D721Med (cell line): Measurements from ENCODE around the gene RNF212B.
"Not testable (repeated sequence)": the region's sequence is repeated elsewhere in the genome, so short reads cannot be mapped to it uniquely, and the experiment has no call there.

Experiments
- DNase-seq: peaks from one replicate; pipeline ENCODE4 v3.0.0; 2011; ENCODE audit warnings: low spot score; ENCODE audit not compliant: insufficient read length
- FAIRE-seq: peaks from 2 replicates; lab custom pipeline; 2011; peaks lifted over from hg19 to GRCh38; lab: Jason Lieb, UNC
- TF ChIP-seq, protein P1 (sequence below): IDR thresholded peaks from 2 replicates; pipeline ENCODE4 v1.5.1; 2012; ENCODE audit warnings: mild to moderate bottlenecking, control low read depth; ENCODE audit not compliant: insufficient read depth; ENCODE audit errors: missing control alignments

Gene RNF212B

DNA sequence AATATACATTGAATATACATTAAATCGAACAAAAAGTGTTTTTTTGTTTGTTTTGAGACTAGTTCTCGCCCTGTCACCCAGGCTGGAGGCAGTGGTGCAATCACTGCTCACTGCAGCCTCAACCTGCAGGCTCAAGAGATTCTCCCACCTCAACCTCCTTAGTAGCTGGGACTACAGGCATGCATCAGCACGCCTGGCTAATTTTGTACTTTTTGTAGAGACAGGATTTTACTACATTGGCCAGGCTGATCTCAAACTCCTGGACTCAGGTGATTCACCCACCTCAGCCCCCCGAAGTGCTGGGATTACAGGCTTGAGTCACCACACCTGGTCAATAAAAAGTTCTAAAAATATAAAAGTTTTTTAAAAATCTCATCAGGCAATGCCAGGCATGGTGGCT lies 10.2 kb upstream of the RNF212B start:
- FAIRE-seq = no peak
- DNase-seq = no peak
- TF ChIP-seq, protein P1, sequence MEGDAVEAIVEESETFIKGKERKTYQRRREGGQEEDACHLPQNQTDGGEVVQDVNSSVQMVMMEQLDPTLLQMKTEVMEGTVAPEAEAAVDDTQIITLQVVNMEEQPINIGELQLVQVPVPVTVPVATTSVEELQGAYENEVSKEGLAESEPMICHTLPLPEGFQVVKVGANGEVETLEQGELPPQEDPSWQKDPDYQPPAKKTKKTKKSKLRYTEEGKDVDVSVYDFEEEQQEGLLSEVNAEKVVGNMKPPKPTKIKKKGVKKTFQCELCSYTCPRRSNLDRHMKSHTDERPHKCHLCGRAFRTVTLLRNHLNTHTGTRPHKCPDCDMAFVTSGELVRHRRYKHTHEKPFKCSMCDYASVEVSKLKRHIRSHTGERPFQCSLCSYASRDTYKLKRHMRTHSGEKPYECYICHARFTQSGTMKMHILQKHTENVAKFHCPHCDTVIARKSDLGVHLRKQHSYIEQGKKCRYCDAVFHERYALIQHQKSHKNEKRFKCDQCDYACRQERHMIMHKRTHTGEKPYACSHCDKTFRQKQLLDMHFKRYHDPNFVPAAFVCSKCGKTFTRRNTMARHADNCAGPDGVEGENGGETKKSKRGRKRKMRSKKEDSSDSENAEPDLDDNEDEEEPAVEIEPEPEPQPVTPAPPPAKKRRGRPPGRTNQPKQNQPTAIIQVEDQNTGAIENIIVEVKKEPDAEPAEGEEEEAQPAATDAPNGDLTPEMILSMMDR = no peak

DNA sequence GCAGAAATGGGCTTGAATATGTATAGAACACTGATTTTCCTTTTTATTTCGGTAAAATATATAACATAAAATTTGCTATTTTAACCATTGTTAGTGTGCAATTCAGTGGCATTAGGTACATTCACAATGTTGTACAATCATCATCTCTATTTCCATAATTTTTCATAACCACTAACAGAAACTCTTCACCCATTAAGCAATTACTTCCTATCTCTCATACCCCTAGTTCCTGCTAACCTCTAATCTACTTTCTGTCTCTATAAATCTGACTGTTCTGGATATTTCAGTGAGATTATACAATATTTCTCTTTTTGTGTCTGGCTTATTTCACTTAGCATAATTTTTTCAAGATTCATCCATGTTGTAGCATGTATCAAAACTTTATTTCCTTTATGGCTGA lies 8.9 kb upstream of the RNF212B start:
- no peak for FAIRE-seq
- TF ChIP-seq, protein P1 = no peak
- DNase-seq = no peak

DNA sequence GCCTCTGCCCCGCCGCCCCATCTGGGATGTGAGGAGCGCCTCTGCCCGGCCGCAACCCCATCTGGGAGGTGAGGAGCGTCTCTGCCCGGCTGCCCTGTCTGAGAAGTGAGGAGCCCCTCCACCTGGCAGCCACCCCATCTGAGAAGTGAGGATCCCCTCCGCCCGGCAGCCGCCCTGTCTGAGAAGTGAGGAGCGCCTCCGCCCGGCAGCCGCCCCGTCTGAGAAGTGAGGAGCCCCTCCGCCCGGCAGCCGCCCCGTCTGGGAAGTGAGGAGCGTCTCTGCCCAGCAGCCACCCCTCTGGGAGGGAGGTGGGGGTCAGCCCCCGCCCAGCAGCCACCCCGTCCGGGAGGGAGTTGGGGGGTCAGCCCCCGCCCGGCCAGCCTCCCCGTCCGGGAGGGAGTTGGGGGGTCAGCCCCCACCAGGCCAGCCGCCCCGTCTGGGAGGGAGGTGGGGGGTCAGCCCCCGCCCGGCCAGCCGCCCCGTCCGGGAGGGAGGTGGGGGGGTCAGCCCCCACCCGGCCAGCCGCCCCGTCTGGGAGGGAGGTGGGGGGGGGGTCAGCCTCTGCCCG lies 5.4 kb upstream of the RNF212B start:
- FAIRE-seq, DNase-seq: not testable (repeated sequence)

DNA sequence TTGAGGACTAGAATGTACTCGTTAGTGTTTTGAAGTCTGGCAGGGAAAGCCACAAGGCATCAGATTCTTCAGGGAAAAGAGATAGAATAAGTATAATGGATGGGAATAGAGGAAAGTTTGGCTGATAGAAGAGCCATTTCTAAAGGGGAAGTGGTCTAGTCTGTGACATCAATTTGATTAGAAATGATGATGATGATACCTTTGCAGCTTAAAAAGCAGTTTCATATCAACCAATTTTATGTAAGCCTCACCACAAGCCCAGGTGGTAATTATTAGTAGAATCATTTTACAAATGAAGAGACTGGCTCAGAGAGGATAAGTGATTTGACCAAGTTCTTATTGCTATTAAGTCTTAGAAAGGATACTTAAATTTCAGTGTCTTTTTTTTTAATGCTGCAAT lies 2.9 kb downstream of the RNF212B start:
- no peak for DNase-seq
- no peak for FAIRE-seq
- TF ChIP-seq, protein P1 = no peak

DNA sequence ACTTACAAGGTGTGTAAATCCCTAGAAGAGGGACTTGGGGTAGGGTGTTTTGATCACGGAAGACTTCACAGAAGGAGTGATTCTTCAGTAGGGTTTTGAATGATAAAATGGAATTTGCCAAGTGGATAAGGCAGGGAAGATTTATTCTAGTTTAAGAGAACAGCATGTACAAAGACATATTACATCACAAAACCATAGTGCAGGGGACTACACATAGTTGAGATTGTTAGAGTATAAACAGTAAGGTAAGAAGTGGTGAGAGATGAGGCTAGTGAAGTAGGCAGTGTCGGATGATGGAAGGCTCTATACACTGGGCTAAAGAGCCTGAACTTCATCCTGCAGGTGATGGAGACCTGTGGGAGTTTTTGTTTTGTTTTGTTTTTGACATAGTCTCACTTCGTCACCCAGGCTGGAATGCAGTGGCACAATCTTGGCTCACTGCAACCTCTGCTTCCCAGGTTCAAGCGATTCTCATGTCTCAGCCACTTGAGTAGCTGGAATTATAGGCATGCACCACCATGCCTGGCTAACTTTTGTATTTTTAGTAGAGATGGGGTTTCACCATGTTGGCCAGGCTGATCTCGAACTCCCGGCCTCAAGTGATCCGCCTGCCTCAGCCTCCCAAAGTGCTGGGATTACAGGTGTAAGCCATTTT lies 3.5 kb downstream of the RNF212B start:
- FAIRE-seq, DNase-seq: not testable (repeated sequence)

DNA sequence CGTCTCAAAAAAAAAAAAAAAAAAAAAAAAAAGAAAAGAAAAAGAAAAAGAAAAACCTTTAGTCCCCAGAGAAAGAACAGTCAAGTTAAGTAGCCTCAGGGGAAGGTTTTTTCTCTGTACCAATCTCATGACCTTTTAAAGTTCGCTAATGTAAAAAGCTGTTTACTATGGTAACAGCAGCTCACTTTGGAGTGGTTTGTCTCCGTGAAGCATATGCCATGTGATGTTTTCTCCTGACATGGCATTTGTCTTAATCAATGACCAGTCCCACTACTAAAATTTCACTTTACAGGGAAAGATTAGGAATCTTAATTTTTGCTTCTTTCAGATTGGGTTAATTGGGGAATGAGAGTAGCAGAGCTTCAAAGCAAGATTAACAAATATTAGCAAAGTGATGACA lies 4.3 kb downstream of the RNF212B start:
- DNase-seq (no peak), FAIRE-seq (no peak)
- TF ChIP-seq, protein P1 = no peak

DNA sequence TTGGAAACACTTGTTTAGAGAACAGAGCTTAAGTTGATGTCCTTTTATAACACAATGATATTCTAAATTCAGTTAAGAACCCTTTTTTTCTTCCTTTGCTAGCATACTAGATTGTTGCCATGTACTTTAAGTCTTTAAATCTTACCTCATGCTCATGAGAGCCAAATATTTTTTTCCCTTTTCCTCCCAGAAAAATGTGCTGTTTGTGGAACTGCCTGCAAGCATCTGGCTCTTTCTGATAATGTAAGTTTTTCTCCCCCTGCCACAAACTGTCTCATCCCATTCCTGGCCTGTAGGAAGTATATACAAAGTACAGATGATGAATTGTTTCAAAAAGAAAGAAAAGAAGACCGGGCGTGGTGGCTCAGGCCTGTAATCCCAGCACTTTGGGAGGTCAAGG lies 5.3 kb downstream of the RNF212B start:
- TF ChIP-seq, protein P1 = no peak
- DNase-seq = no peak
- FAIRE-seq = no peak

DNA sequence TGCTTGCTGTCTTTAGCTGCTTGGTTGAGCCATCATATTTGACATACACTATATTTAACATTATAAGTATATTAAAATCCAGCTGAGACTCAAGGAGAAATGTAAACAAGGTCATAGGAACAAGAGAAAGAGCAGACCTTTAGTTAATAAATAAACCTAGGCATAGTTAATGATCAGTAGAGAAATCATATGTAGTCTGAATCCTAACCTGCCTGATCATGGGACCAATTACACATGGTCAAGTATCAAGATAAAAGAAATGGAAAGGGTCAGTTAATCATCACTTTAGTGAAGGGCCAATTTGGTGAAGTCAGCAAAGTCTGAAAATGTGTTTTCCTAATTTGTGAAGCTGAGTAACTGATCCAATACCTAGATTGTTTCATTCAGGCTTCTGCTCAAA lies 7.5 kb downstream of the RNF212B start:
- TF ChIP-seq, protein P1 = no peak
- DNase-seq = no peak
- no peak for FAIRE-seq
